ENCODE results near the gene TACR1.

The TACR1 gene

GRCh38 chr2:75100801-75101151, 98.5 kb downstream of the TACR1 start:
- peaks cover 14% of the 10 kb centered on the region for H3K4me1 ChIP-seq (ENCODE audit: control insufficient read depth, insufficient read depth, low read length)
- H3K4me3 ChIP-seq (ENCODE audit: low read length): no peak overlapping the region
- H3K9me3 ChIP-seq (replicated peaks; ENCODE audit: low read length): peaks cover 3% of the 10 kb centered on the region
- no peaks in the 10 kb centered on the region for H3K27me3 ChIP-seq (ENCODE audit: control insufficient read depth, insufficient read depth, low read length)
- H3K4me2 ChIP-seq (ENCODE audit: low read length): no peak overlapping the region
- no peak overlapping the region for H3K9ac ChIP-seq (ENCODE audit: low read depth, low read length)
- no peaks in the 10 kb centered on the region for H3K36me3 ChIP-seq (ENCODE audit: insufficient read depth, low read length)

DNA sequence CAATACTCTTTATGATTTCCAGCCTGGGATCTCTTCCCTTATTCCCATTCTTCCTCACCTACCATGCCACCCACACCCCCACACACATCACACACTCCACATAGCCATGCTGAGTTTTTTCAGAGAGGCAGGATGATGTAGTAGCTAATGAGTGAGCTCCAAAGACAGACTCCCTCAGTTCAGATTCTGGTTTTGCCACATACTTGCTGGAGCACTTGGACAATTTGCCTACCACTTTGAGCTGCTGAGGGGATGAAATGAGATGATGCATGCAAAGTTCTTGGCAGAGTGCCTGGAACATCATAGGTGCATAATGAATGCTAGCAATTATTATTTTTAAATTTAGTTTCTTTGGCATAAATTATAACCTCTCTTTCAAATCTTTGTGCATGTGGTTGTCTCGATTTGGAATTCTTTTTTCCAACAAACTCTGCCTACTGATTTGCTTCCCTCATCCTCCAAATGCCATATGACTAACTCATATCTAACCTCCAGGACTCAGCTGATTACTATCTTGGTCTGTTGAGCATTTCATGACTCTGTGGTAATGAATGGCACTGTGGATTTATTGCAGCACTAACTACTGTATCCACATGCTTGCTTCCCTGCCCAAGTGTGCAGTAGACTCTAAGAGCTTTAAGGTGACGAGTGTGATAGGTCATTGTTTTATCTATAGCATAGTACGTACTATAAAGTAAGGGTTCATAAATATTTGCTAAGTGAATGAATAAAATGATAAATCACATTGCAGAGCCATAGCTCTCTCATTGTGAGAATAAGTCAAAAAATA, 99.1 kb downstream of the TACR1 start:
- H3K4me1 ChIP-seq (ENCODE audit: control insufficient read depth, insufficient read depth, low read length): peaks cover 14% of the 10 kb centered on the region
- no peaks in the 10 kb centered on the region for H3K36me3 ChIP-seq (ENCODE audit: insufficient read depth, low read length)
- no peak overlapping the region for H3K9ac ChIP-seq (ENCODE audit: low read depth, low read length)
- no peak overlapping the region for H3K4me2 ChIP-seq (ENCODE audit: low read length)
- no peaks in the 10 kb centered on the region for H3K27me3 ChIP-seq (ENCODE audit: control insufficient read depth, insufficient read depth, low read length)
- H3K4me3 ChIP-seq (ENCODE audit: low read length): no peak overlapping the region
- peaks cover 3% of the 10 kb centered on the region for H3K9me3 ChIP-seq (replicated peaks; ENCODE audit: low read length)

- Histone ChIP-seq H3K4me2 (ENCODE audit: low read length) (no peak overlapping the region), H3K36me3 (ENCODE audit: insufficient read depth, low read length) (no peaks in the 10 kb centered on the region), H3K27me3 (ENCODE audit: control insufficient read depth, insufficient read depth, low read length) (no peaks in the 10 kb centered on the region), H3K9ac (ENCODE audit: low read depth, low read length) (no peak overlapping the region), H3K4me1 (ENCODE audit: control insufficient read depth, insufficient read depth, low read length) (peaks cover 14% of the 10 kb centered on the region), H3K9me3 (replicated peaks; ENCODE audit: low read length) (peaks cover 3% of the 10 kb centered on the region), H3K4me3 (ENCODE audit: low read length) (no peak overlapping the region)
Measured at GRCh38 chr2:75099521-75099922, 99.8 kb downstream of the TACR1 start.

DNA sequence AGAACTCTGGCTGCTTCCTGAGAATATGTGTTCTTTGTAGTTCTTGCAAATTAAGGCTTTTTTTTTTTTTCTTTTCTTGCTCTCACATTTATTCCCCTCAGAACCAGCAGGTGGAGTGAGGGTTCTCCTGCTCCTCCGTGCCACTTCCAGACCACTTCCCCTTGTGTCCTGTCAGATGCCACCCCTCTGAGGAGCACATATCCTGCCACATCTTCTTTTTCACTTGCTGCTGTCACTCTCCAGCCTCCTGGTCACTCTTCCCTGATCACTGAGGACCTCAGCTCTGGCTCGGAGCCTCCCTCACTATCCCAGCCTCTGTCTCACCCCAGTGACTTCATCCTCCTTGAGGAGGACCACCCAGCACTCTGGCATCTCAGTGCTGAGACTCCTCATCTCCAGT, 100.5 kb downstream of the TACR1 start:
- Histone ChIP-seq H3K4me1 (ENCODE audit: control insufficient read depth, insufficient read depth, low read length) (peaks cover 14% of the 10 kb centered on the region), H3K27me3 (ENCODE audit: control insufficient read depth, insufficient read depth, low read length) (no peaks in the 10 kb centered on the region), H3K9ac (ENCODE audit: low read depth, low read length) (no peak overlapping the region), H3K36me3 (ENCODE audit: insufficient read depth, low read length) (no peaks in the 10 kb centered on the region), H3K4me3 (ENCODE audit: low read length) (no peak overlapping the region), H3K9me3 (replicated peaks; ENCODE audit: low read length) (peaks cover 3% of the 10 kb centered on the region), H3K4me2 (ENCODE audit: low read length) (no peak overlapping the region)

DNA sequence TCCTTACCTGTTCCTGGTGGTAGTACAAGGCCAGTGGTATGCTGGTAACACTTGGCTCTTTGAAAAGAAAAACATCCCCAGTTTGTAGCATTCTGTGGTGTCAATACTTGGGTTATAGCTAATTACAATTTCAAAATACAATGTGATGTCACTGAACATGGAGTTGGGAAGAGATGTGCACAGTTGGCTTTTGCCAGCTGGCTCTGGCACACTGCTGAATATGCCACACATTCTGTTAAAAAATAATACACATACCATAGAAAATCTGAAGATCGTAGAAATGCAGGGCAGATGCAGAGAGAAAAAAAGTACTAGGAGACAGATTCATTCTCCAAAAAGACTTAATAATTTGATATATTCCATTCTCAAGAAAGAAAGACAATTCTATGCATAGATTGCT, 101.5 kb downstream of the TACR1 start:
- Histone ChIP-seq H3K4me1 (ENCODE audit: control insufficient read depth, insufficient read depth, low read length) (peaks cover 14% of the 10 kb centered on the region), H3K4me2 (ENCODE audit: low read length) (no peak overlapping the region), H3K4me3 (ENCODE audit: low read length) (no peak overlapping the region), H3K27me3 (ENCODE audit: control insufficient read depth, insufficient read depth, low read length) (no peaks in the 10 kb centered on the region), H3K36me3 (ENCODE audit: insufficient read depth, low read length) (no peaks in the 10 kb centered on the region), H3K9me3 (replicated peaks; ENCODE audit: low read length) (peaks cover 3% of the 10 kb centered on the region), H3K9ac (ENCODE audit: low read depth, low read length) (no peak overlapping the region)

DNA sequence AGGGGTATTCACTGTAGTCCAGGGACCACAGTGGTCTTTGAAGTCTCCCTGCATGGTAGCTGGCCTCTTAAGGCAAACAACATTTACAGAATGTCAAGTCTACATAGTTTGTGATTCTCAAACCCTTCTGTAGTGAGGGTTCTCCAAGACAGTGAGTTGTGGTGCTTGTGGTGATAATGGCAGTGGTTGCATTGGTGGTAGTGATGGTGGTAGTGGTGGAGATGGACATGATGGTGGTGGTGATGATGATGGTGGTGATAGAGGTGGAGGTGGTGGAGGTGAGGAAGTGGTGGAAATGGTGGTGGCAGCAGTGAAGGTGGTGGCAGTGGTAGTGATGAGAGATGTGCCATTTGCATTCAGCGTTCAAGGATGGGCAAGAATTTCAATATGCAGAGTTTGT, 104.9 kb downstream of the TACR1 start:
- Histone ChIP-seq H3K4me2 (ENCODE audit: low read length) (no peak overlapping the region), H3K36me3 (ENCODE audit: insufficient read depth, low read length) (no peaks in the 10 kb centered on the region), H3K9me3 (replicated peaks; ENCODE audit: low read length) (no peaks in the 10 kb centered on the region), H3K9ac (ENCODE audit: low read depth, low read length) (no peak overlapping the region), H3K27me3 (ENCODE audit: control insufficient read depth, insufficient read depth, low read length) (no peaks in the 10 kb centered on the region), H3K4me1 (ENCODE audit: control insufficient read depth, insufficient read depth, low read length) (no peaks in the 10 kb centered on the region), H3K4me3 (ENCODE audit: low read length) (no peak overlapping the region)

DNA sequence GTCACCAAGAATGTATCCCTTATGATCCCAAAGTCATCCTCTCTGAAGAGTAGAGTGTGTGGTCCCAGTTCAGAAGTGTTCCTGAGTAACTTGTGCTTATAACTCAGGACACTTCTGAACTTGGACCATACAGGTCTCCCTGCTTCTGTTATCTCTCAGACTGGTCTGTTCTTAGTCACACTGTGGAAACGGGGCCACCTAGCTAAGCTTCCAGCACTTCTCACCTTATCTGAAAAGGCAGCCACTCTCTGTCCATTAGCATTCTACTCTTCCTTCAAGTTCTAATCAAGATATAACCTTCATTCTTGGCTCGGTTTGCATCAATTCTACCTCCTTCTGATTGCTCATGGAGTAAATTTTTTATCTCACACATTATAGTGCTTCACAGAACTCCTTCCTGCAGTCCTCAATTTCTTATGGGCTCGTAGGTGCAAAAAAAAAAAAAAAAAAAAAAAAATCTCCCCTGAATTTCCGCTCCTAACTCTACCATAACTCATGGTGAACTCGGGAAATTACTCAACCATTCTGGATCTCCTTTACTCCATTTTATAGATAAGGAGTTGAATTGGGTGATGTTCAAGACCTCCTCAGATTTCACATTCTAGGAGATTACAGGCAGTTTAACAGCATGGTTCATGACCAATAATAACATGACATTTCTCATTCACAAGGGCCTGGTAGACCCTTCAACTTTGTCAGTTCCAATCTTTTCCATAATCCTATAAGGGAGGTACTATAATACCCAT, 108.4 kb downstream of the TACR1 start:
- H3K27me3 ChIP-seq (ENCODE audit: control insufficient read depth, insufficient read depth, low read length): no peaks in the 10 kb centered on the region
- H3K36me3 ChIP-seq (ENCODE audit: insufficient read depth, low read length): no peaks in the 10 kb centered on the region
- no peak overlapping the region for H3K4me3 ChIP-seq (ENCODE audit: low read length)
- H3K4me1 ChIP-seq (ENCODE audit: control insufficient read depth, insufficient read depth, low read length): no peaks in the 10 kb centered on the region
- no peak overlapping the region for H3K9ac ChIP-seq (ENCODE audit: low read depth, low read length)
- no peak overlapping the region for H3K4me2 ChIP-seq (ENCODE audit: low read length)
- no peaks in the 10 kb centered on the region for H3K9me3 ChIP-seq (replicated peaks; ENCODE audit: low read length)

GRCh38 chr2:75089471-75089870, 109.8 kb downstream of the TACR1 start:
- H3K4me2 ChIP-seq (ENCODE audit: low read length): no peak overlapping the region
- no peaks in the 10 kb centered on the region for H3K36me3 ChIP-seq (ENCODE audit: insufficient read depth, low read length)
- H3K9me3 ChIP-seq (replicated peaks; ENCODE audit: low read length): no peaks in the 10 kb centered on the region
- no peak overlapping the region for H3K4me3 ChIP-seq (ENCODE audit: low read length)
- no peaks in the 10 kb centered on the region for H3K27me3 ChIP-seq (ENCODE audit: control insufficient read depth, insufficient read depth, low read length)
- H3K4me1 ChIP-seq (ENCODE audit: control insufficient read depth, insufficient read depth, low read length): no peaks in the 10 kb centered on the region
- no peak overlapping the region for H3K9ac ChIP-seq (ENCODE audit: low read depth, low read length)

GRCh38 chr2:75088791-75089190, 110.5 kb downstream of the TACR1 start:
- no peak overlapping the region for H3K4me2 ChIP-seq (ENCODE audit: low read length)
- no peaks in the 10 kb centered on the region for H3K9me3 ChIP-seq (replicated peaks; ENCODE audit: low read length)
- no peaks in the 10 kb centered on the region for H3K4me1 ChIP-seq (ENCODE audit: control insufficient read depth, insufficient read depth, low read length)
- no peak overlapping the region for H3K9ac ChIP-seq (ENCODE audit: low read depth, low read length)
- H3K27me3 ChIP-seq (ENCODE audit: control insufficient read depth, insufficient read depth, low read length): no peaks in the 10 kb centered on the region
- H3K36me3 ChIP-seq (ENCODE audit: insufficient read depth, low read length): no peaks in the 10 kb centered on the region
- H3K4me3 ChIP-seq (ENCODE audit: low read length): no peak overlapping the region

GRCh38 chr2:75087736-75088135, 111.6 kb downstream of the TACR1 start:
- no peak overlapping the region for H3K4me3 ChIP-seq (ENCODE audit: low read length)
- H3K4me1 ChIP-seq (ENCODE audit: control insufficient read depth, insufficient read depth, low read length): no peaks in the 10 kb centered on the region
- no peaks in the 10 kb centered on the region for H3K36me3 ChIP-seq (ENCODE audit: insufficient read depth, low read length)
- no peak overlapping the region for H3K9ac ChIP-seq (ENCODE audit: low read depth, low read length)
- no peaks in the 10 kb centered on the region for H3K9me3 ChIP-seq (replicated peaks; ENCODE audit: low read length)
- no peak overlapping the region for H3K4me2 ChIP-seq (ENCODE audit: low read length)
- H3K27me3 ChIP-seq (ENCODE audit: control insufficient read depth, insufficient read depth, low read length): no peaks in the 10 kb centered on the region

GRCh38 chr2:75079575-75079974, 119.7 kb downstream of the TACR1 start:
- Histone ChIP-seq H3K9me3 (replicated peaks; ENCODE audit: low read length) (no peaks in the 10 kb centered on the region), H3K4me2 (ENCODE audit: low read length) (no peak overlapping the region), H3K4me1 (ENCODE audit: control insufficient read depth, insufficient read depth, low read length) (no peaks in the 10 kb centered on the region), H3K4me3 (ENCODE audit: low read length) (no peak overlapping the region), H3K36me3 (ENCODE audit: insufficient read depth, low read length) (no peaks in the 10 kb centered on the region), H3K9ac (ENCODE audit: low read depth, low read length) (no peak overlapping the region), H3K27me3 (ENCODE audit: control insufficient read depth, insufficient read depth, low read length) (no peaks in the 10 kb centered on the region)

DNA sequence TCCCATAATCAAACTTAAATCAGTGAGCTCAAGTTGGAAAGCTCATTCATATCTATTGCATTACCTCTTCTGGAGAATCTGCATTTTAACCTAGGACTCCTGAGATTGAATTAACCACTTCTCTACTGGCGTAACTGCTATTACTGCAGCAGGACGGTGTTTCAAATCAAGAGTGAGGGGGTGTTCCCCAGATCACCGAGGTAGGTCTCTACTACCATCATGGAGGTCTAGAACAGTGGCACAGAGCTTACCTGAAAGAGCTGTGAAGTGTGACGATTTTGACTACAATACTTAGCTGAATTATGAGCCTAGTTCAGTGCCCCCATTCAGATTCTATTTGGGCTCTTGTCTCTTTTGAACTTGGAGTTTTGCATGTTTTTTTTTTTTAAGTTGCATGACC, 121.4 kb downstream of the TACR1 start:
- Histone ChIP-seq H3K4me3 (ENCODE audit: low read length) (no peak overlapping the region), H3K4me2 (ENCODE audit: low read length) (no peak overlapping the region), H3K36me3 (ENCODE audit: insufficient read depth, low read length) (no peaks in the 10 kb centered on the region), H3K27me3 (ENCODE audit: control insufficient read depth, insufficient read depth, low read length) (no peaks in the 10 kb centered on the region), H3K4me1 (ENCODE audit: control insufficient read depth, insufficient read depth, low read length) (no peaks in the 10 kb centered on the region), H3K9ac (ENCODE audit: low read depth, low read length) (no peak overlapping the region), H3K9me3 (replicated peaks; ENCODE audit: low read length) (no peaks in the 10 kb centered on the region)
